Skeletal muscle cell (primary cell): ENCODE data around the gene NUP155.
"Not testable (repeated sequence)": the region's sequence is repeated elsewhere in the genome, so short reads cannot be mapped to it uniquely, and the experiment has no call there.

ENCODE experiments used
- DNase-seq: peaks from one replicate; pipeline ENCODE4 v3.0.0-alpha.2; 2010; ENCODE audit warnings: low read depth
- H3K4me3 ChIP-seq: 2 replicates; pipeline ENCODE4 v1.5.1; 2011; ENCODE audit warnings: low read depth, mild to moderate bottlenecking, control low read depth, low read length, moderate library complexity

The NUP155 gene

DNA sequence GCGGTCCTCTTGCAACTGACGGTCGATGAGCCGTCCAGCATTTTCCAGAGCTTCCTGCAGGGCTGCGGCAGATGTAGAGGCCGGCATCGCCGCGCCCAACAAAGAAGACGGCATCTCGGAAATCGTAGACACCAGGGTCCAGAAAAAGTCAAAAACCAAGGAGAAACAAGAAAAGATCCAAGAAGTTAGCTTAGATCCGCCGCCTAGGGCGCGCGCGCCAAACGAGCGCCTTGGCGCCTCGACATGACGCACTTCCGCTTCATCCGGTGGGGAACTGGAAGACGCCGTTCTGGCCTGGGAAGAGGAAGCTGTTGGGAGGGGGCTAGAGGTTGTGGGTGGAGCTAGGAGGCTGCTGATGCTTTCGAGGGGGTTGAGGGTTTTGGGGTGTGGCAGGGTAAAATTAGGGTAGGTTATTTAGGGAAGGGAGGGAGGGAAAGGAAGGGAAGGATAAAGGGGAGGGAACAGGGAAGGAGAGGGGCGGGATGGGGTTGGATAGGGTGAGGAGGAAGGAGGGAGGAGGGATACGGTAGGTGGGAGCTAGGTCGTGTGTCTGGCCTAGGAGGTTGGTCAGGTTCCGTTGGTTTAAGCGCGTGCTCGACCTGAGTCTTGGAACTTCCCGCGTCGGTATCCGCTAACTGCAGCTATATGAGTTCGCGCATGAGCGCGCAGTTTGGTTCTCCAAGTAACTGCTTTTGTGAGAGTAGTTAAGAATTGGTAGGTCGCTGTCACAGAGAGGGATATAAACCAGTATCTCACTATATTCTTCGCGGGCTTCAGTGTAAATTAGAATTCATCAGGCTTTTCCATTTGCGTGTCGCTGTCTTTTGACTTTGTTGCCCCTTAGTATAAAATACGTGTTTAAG is at the start of gene NUP155:
NUP155 (minus strand) TSS at position 243 of the 863 bp plus-strand sequence; CDS start at position 114, 129 bp downstream.
- H3K4me3 ChIP-seq = peak within 1 kb of the TSS; percentile 89
- DNase-seq = peak; percentile 90

DNA sequence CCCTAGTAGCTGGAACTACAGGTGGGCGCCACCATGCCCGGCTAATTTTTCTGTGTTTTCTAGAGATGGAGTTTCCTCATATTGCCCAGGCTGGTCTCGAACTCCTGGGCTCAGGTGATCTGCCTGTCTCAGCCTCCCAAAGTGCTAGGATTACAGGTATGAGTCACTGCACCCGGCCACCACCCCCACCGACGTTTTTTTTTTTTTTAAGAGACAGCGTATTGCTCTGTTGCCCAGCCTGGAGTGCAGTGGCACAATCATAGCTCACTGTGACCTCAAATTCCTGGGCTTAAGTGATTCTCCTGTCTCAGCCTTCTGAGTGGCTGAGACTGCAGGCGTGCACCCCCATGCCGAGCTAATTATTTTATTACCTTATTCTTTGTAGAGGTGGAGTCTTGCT is 46.4 kb upstream of the NUP155 start:
- H3K4me3 ChIP-seq = no peak overlapping the region
- DNase-seq = no peak

DNA sequence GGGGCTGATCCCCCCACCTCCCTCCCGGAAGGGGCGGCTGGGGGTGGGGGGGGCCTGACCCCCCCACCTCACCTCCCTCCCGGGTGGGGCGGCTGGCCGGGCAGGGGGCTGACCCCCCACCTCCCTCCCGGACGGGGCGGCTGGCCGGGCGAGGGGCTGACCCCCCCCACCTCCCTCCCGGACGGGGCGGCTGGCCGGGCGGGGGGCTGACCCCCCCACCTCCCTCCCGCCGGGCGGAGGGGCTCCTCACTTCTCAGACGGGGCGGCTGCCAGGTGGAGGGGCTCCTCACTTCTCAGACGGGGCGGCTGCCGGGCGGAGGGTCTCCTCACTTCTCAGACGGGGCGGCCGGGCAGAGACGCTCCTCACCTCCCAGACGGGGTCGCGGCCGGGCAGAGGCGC is 44.5 kb upstream of the NUP155 start:
- H3K4me3 ChIP-seq, DNase-seq: not testable (repeated sequence)

DNA sequence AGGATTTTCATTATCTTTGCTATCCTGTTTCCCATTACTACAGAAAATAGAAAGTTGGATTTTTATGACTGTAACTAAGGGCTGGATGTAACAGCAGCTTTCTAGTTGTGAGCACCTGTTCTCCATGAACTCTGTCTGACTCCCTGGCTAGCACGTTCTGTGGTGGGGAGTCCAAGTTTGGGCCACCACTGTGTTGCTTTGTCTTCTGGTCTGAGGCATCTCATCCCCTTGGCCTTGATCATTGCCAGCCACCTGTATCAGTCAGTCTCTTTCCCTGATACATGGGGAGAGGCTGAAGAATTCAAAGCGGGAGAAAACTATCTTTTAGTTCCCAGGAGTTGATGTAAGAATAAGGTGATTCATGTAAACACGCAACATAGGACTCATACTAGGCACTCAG is 41.6 kb upstream of the NUP155 start:
- DNase-seq = peak; percentile 18
- no peak overlapping the region for H3K4me3 ChIP-seq

DNA sequence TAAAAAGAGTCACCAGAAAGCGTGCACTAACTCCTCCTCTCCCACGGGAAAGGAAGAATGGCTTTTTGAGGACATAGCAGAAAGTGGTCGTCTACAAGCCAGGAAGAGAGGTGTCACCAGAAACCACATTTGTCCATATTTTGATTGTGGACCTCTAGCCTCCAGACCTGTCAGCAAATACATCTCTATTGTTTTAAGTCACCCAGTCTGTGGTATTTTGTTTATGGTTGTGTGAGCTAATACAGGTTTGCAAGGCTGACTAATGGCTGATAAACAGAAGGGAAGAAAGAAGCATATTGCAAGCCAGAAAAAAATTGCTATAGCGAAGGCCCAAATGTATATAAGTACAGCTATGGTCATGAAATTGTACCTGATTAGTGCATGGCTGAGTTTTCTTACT is 29.6 kb upstream of the NUP155 start:
- no peak for DNase-seq

DNA sequence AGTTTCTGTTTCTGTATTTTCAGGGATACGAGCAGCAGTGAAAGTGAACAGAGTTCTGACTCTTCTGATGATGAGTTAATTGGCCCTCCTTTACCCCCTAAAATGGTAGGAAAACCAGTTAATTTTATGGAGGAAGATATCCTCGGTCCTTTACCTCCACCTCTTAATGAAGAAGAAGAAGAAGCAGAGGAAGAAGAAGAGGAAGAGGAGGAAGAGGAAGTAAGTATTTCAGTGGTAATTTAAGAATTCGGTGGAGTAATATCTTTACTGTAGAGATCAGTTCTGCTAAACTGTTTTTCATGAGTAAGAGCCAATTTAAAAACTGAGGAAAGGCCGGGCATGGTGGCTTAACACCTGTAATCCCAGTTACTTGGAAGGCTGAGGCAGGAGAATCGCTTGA is 25.4 kb upstream of the NUP155 start:
- no peak overlapping the region for H3K4me3 ChIP-seq
- DNase-seq = no peak

More for the DNA sequence above, 29.6 kb upstream of the NUP155 start:
- H3K4me3 ChIP-seq = no peak overlapping the region

DNA sequence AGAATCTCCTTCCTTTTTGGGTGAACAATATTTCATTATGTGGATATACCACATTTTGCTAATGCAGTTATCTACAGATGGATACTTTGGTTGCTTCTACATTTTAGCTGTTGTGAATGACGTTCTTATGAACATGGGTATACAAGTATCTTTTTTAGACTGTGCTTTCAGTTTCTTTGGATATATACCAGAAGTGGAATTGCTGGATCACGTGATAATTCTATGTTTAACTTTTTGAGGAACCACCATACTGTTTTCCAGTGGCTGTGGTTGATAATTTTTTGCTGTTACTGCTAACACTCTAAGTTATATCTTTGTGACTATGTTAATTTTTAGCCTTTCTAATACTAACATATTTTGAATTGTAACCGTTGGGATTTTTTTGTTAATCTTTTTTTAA is 20.7 kb upstream of the NUP155 start:
- H3K4me3 ChIP-seq = no peak overlapping the region
- no peak for DNase-seq

DNA sequence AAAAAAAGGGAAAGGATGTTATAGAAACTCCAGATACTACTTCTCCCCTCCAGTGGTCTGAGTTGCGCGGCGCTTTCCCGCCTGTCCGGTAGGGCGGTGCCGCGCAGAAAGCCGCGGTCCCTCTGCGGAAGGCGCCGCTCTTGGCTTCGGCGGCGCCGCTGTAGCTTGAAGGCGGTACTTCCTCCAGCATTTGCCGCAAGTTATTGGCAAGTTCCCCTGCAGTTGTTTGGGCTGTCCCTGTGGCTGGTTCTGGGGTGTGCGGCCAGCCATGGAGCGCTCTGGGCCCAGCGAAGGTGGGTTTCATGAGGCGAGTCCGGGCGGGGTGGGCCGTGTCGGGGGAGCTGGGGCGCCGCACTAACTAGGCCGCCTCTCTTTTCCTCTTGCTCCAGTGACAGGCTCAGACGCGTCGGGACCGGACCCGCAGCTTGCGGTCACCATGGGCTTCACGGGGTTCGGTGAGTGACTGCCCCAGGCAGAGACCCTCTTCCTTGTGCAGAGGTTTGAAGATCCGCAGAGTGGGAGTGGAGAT is 8.3 kb upstream of the NUP155 start, which contains the start of gene WDR70:
WDR70 (plus strand) TSS at position 219 of the 529 bp plus-strand sequence; CDS start at position 269, 50 bp downstream.
- DNase-seq = peak; percentile 72
- peak within 1 kb of the TSS; percentile 73 for H3K4me3 ChIP-seq

DNA sequence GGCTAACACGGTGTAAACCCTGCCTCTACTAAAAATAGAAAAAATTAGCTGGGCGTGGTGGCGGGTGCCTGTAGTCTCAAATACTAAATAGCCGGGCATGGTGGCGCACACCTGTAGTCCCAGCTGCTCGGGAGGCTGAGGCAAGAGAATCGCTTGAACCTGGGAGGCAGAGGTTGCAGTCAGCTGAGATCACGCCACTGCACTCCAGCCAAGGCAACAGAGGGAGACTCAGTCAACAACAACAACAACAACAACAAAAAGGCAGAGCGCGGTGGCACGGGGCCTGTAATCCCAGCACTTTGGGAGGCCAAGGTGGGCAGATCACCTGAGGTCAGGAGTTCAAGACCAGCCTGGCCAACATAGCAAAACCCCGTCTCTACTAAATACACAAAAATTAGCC is 7.2 kb upstream of the NUP155 start:
- not testable (repeated sequence) for H3K4me3 ChIP-seq, DNase-seq

DNA sequence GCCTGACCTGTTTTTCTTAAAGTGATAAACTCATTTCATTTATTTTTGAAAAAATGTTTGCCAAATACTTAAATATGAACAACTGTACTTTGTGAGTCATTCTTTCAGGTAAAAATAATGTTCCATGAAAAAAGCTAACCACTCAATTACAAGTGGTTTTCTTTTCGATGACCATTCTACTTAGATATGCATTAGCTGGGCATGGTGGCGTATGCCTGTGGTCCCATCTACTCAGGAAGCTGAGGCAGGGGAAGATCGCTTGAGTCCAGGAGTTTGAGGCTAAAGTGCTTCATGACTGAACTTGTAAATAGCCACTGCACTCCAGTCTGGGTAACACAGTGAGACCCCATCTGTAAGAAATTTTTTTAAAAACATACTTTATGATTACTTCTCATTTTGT is 4.2 kb upstream of the NUP155 start:
- H3K4me3 ChIP-seq = no peak overlapping the region
- DNase-seq = no peak

DNA sequence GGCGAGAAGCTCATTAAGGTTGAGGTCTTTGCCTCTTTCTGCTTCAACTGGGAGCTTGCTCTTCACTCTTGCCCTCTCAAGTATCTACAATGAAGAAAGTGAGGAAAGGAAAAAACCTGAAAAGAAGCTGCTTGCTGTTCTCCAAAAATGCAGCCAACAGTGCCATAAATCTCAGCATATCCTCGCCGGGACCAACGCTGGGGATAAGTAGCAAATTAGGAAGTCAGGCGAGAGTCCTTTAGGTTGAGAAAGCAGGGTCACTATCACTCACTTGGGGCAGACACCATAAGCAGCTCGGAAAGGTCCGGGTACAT is 399 bp downstream of the NUP155 start:
- DNase-seq = no peak
- peak overlapping the region; percentile 89 for H3K4me3 ChIP-seq

DNA sequence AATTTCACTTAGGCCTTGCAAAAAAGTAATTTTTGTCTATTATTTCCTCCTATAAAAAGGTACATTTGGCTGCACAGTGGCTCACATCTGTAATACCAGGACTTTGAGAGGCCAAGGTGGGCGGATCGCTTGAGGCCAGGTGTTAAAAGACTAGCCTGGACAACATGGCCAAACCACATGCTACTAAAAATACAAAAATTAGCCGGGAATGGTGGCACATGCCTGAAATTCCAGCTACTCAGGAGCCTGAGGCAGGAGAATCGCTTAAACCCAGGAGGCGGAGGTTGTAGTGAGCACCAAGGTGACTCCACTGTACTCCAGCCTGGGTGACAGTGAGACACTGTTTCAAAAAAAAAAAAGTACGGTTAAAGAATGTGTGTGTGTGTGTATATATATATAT is 15.7 kb downstream of the NUP155 start:
- no peak for DNase-seq
- no peak overlapping the region for H3K4me3 ChIP-seq

DNA sequence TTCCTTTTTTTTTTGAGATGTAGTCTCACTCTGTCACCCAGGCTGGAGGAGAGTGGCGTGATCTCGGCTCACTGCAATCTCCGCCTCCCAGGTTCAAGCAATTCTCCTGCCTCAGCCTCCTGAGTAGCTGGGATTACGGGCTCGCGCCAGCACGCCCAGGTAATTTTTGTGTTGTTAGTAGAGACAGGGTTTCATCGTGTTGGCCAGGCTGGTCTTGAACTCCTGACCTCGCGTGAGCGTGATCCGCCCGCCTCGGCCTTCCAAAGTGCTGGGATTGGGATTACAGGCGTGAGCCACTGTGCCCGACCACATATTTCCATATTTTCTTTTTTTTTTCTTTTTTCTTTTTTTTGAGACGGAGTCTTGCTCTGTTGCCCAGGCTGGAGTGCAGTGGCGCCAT is 28.2 kb downstream of the NUP155 start:
- not testable (repeated sequence) for DNase-seq, H3K4me3 ChIP-seq

DNA sequence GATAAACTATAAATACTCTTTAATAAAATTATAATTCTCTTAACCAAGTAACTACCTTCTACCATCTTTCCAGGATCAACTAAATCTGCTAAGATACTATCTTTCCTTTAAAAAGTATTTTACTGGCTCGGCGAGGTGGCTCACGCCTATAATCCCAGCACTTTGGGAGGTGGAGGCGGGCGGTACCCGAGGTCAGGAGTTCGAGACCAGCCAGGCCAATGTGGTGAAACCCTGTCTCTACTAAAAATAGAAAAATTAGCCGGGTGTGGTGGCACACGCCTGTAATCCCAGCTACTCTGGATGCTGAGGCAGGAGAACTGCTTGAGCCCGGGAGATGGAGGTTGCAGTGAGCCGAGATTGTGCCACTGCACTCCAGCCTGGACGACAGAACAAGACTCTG is 36.2 kb downstream of the NUP155 start:
- not testable (repeated sequence) for DNase-seq, H3K4me3 ChIP-seq

DNA sequence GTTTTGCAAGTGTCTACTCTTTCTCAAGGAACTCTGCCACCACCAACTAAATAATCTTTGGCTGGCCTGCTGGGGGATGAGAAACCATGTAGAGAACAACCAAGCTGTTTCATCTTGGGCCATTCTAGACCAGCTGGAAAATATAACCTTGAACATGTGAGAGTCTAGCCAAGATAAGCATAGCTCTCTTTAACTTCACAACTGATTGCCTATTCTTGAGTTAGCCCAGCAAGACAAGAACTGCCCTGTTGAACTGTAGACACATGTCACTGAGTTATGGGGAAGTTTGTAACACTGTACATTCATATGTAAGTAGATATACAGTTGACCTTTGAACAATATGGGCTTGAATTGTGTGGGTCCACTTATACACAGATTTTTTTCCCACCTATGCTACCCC is 44.4 kb downstream of the NUP155 start:
- no peak overlapping the region for H3K4me3 ChIP-seq
- DNase-seq = no peak

DNA sequence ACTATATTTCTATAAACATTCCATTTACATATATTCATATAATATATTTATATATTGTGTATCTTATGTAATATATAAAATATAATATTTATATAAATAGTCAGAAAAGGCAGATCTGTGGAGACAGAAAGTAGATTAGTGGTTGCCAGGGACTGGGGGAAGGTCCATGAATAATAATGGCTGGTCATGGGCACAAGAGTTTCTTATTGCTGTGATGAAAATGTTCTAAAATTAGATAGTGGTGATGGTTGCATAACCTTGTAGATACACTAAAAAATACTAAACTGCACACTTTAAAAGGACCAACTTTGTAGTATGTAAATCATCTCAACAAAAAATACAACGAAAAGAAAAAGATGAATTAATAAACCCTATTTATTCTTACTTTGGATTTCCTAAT is 47.3 kb downstream of the NUP155 start:
- DNase-seq = no peak
- no peak overlapping the region for H3K4me3 ChIP-seq

DNA sequence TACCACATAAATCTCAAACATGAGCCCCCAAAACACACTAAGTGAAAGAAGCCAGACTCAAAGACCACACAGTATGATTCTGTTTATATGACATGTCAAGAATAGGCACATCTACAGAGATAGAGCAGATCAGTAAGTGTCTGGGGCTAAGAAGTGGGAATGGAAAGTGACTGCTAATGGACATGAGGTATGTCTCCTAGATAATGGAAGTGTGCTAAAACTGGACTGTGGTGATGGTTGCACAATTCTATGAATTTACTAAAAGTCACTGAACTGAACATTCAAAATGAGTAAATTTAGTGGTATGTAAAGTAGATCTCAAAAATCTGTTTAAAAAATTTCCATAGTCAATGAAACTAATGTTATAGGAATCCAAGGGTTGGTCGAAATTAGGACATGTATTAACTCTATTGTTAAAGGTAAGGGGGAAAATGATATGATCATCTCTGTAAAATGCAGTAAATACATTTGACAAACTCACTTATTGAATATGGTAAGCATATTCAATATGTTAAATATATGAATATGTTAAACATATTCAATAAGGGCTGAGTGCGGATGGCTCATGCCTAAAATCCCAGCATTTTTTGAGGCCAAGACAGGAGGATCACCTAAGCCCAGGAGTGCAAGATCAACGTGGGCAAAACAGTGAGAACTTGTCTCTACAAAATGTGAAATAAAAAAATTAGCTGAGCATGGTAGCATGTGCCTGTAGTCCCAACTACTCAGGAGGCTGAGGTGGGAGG is 51.7 kb downstream of the NUP155 start:
- DNase-seq = no peak
- H3K4me3 ChIP-seq = no peak overlapping the region

DNA sequence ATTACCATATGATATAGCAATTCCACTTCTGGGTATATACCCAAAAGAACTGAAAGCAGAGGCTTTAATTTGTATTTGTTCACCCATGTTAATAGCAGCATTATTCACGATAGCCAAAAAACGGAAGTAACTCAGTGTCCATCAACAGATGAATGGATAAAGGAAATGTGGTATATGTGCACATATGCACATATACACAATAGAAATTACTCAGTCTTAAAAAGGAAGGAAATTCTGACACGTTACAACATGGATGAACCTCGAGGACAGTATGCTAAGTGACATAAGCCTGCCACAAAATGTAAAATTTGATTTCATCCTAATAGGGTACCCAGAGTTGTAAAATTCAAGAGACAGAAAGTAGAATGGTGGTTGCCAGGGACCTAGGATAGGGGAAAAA is 54.9 kb downstream of the NUP155 start:
- no peak overlapping the region for H3K4me3 ChIP-seq
- no peak for DNase-seq

DNA sequence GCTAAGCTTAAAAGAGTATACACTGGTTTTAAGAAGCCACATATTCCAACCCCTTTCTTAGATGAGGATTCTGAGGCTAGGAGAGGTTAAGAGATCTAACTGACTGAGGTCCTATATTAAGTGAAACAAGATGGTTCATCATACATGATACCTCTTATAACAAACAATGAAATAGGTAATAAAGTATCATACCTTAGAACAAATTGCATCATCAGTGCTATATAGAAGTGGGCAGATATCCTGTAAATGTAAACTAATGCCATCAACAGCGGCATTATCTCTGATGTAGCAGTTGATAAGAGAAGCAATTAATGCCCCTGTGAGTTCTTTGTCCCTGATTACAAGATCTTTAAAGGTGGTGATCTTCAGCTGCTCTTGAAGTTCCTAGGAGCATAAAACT is 60.5 kb downstream of the NUP155 start:
- no peak for DNase-seq
- H3K4me3 ChIP-seq = no peak overlapping the region

DNA sequence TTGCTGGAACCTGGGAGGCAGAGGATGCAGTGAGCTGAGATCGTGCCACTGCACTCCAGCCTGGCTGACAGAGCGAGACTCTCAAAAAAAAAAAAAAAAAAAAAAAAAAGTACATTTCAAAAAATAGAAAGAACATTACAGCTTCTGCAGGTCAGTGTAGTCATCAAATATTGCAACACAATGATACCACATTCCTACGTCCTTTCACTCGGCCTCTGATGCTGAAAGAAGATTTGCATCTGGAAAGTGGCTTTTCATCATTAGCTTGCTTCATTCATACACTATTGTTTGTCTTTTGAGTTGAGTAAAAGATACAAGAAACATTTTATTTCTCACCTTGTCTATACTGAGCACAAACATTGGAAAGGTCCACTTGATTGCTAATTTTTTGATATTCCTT is 62.1 kb downstream of the NUP155 start:
- DNase-seq = no peak
- no peak overlapping the region for H3K4me3 ChIP-seq

DNA sequence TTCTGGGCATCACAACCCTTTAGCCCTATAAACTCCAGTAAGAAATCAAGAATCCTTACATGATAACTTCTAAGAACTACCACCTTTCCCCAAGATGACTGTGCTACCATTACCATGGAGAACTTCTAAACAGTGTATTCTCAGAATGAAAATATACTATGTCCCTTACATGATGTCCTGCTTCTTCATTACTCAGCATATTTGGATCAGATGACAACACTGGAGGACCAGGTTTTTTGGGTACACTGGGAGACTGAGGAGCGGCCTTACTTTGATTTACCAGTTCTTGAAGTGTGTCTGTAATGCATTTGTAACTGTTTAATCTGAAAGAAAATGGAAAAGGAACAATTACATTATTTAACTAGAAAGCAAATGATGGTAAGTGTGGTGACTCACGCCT is 66.0 kb downstream of the NUP155 start:
- no peak for DNase-seq
- H3K4me3 ChIP-seq = no peak overlapping the region
